NB4 (cell line): ENCODE results near the gene HEXIM1.

Experiments used
- MYC ChIP-seq: IDR thresholded peaks from 2 replicates; pipeline ENCODE4 v1.6.1; 2011; ENCODE audit warnings: low read depth, low read length
- POLR2A ChIP-seq: IDR thresholded peaks from 2 replicates; pipeline ENCODE4 v1.6.1; 2011; ENCODE audit warnings: mild to moderate bottlenecking; ENCODE audit not compliant: insufficient read length; ENCODE audit errors: extremely low read depth
- TF ChIP-seq, protein P1 (sequence below): IDR thresholded peaks from one replicate; pipeline ENCODE4 v1.5.1; 2012; ENCODE audit warnings: low read depth, low read length
- TF ChIP-seq, protein P2 (sequence below): IDR thresholded peaks from 2 replicates; pipeline ENCODE4 v1.6.1; 2011; ENCODE audit warnings: low read depth, low read length

DNA sequence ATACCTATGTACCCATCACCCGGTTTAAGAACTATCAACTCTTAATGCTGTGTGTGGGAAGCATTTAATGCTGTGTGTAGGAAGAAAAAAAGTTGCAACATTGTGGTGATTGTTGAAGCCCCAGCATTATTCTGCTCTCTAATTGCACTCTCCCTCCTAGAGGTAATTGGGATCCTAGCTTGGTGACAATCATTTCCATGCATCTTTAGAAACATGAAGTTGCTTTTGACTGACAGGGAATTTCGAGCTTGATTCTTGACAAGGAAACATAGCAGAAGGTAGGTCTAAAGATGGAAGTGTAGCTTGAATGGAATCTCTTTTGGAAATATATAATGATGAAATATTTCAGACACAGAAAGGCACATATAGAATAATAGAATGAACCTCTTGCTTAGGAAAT, 40.7 kb downstream of the HEXIM1 start:
- TF ChIP-seq, protein P1, sequence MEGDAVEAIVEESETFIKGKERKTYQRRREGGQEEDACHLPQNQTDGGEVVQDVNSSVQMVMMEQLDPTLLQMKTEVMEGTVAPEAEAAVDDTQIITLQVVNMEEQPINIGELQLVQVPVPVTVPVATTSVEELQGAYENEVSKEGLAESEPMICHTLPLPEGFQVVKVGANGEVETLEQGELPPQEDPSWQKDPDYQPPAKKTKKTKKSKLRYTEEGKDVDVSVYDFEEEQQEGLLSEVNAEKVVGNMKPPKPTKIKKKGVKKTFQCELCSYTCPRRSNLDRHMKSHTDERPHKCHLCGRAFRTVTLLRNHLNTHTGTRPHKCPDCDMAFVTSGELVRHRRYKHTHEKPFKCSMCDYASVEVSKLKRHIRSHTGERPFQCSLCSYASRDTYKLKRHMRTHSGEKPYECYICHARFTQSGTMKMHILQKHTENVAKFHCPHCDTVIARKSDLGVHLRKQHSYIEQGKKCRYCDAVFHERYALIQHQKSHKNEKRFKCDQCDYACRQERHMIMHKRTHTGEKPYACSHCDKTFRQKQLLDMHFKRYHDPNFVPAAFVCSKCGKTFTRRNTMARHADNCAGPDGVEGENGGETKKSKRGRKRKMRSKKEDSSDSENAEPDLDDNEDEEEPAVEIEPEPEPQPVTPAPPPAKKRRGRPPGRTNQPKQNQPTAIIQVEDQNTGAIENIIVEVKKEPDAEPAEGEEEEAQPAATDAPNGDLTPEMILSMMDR = no peak
- TF ChIP-seq POLR2A (no peak), MYC (no peak)
- TF ChIP-seq, protein P2, sequence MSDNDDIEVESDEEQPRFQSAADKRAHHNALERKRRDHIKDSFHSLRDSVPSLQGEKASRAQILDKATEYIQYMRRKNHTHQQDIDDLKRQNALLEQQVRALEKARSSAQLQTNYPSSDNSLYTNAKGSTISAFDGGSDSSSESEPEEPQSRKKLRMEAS = no peak
